HFF-Myc (cell line): Measurements from ENCODE around the gene GPR15.

Experiments
- DNase-seq: peaks from one replicate; pipeline ENCODE4 v3.0.0-alpha.2; 2011; ENCODE audit warnings: low read depth; ENCODE audit errors: extremely low read depth
- H3K4me3 ChIP-seq: replicated peaks from 2 replicates; pipeline ENCODE4 v1.5.1; 2011; ENCODE audit warnings: low read depth, mild to moderate bottlenecking, control low read depth, low read length
- TF ChIP-seq, protein P1 (sequence below): IDR thresholded peaks from 2 replicates; pipeline ENCODE4 v1.5.1; 2012; ENCODE audit warnings: mild to moderate bottlenecking, low read depth, low read length, control low read depth; ENCODE audit errors: missing control alignments

GPR15 gene

DNA sequence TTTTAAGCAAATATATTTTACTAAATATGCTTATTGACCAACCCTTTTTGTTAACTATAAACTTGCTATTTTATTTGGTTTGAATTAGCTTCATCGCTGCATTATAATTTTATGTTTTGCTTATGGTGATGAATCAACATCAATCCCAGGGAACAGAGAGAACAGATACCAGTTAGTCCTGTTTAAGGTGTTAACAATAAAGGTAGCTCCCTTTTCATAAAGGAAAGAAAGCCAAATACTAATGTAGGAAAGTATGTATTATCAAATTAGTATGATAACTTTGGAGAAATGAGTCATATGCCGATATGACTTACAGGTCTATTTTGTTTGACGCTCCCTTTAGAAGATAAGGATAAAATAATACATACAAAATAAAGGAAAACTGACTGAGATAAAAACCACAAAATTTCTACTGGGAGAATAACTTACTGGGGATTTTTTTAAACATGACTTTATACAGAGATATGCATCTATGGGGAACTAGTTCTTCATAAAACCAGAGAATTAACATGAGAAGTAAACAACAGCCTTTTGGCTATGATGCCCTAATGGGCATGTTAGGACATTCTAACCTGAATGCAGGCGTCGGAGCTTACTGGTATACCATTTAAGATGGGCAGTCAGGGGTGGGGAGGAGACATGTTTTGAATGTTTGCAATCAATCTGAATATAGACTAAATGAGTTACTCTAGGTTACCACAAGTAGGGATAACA, 29.8 kb upstream of the GPR15 start:
- no peak for DNase-seq
- TF ChIP-seq, protein P1, sequence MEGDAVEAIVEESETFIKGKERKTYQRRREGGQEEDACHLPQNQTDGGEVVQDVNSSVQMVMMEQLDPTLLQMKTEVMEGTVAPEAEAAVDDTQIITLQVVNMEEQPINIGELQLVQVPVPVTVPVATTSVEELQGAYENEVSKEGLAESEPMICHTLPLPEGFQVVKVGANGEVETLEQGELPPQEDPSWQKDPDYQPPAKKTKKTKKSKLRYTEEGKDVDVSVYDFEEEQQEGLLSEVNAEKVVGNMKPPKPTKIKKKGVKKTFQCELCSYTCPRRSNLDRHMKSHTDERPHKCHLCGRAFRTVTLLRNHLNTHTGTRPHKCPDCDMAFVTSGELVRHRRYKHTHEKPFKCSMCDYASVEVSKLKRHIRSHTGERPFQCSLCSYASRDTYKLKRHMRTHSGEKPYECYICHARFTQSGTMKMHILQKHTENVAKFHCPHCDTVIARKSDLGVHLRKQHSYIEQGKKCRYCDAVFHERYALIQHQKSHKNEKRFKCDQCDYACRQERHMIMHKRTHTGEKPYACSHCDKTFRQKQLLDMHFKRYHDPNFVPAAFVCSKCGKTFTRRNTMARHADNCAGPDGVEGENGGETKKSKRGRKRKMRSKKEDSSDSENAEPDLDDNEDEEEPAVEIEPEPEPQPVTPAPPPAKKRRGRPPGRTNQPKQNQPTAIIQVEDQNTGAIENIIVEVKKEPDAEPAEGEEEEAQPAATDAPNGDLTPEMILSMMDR, result no peak
- no peak overlapping the region for H3K4me3 ChIP-seq

DNA sequence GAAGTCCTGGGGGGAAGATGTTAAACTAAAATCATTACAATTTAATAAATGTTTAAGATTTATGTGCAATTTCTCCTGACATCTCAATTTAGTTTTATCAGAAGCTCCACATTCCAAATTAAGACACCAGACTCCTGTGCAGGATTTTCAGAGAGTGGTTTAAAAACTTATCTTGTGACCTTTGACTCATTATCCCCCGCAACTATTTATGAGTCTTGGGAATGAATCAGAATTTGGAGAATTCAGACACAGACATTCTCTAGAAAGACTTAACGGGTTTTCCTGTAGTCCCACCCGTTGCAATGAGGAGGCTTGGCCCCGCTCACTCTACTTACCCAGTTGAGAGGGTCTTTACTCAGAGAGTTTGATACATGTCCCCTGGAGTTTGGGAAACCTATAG, 27.2 kb upstream of the GPR15 start:
- TF ChIP-seq, protein P1, result no peak
- H3K4me3 ChIP-seq, result no peak overlapping the region
- no peak for DNase-seq

DNA sequence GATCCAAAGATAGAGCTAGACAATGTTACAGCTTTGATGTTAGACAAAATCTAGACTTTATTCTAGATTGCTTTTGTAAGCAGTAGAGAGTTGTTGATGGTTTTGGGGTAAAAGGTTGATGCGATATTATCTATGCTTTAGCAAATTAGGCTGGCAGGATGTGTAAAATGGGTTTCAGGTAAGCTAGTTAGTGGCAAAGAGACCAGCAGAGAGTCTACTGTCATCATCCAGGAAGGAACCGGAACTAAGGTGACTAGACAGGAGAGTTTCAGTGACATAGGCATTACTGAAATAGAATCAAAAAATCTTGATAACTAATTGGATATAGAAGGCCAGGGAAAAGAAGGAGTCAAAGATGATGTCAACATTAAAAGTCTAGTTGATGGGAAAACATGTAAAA, 23.2 kb upstream of the GPR15 start:
- TF ChIP-seq, protein P1, result no peak
- H3K4me3 ChIP-seq, result no peak overlapping the region
- DNase-seq, result no peak

DNA sequence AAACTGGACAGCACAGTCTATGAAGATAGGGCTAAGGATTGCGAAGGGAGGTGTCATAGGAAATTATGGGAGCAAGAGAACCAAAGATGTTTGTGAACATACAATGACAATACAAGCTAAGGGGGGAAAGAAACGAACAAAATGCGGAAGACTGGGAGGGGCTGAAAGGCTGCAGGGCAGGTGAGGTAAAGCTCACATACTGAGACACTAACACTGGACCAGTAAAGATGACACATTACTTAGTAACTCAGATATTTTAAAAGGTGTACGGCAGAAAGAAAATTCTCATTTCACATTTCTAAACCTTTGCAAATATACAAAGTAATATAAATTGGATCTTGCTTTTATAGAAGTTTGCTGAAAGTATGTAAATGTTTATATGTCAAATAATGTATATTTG, 19.2 kb upstream of the GPR15 start:
- no peak for DNase-seq
- TF ChIP-seq, protein P1, result no peak
- H3K4me3 ChIP-seq, result no peak overlapping the region

DNA sequence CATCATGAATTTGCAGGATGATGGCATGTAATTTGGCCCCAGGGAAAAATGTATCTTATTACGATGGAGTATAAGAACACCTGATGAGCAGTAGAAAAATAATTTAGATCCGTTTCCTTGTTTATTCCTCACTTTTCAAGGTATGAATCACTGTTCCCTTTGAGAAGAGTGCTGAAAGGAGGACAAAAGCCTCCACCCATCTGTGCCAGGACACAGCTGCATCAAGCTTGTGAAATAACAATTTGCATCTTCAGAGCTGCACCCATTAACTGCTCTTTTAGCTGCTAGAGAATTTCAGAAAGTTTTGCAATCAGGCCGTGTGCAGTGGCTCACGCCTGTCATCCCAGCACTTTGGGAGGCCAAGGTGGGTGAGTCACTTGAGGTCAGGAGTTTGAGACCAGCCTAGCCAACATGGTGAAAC, 18.7 kb upstream of the GPR15 start:
- TF ChIP-seq, protein P1, result no peak
- no peak overlapping the region for H3K4me3 ChIP-seq
- no peak for DNase-seq

DNA sequence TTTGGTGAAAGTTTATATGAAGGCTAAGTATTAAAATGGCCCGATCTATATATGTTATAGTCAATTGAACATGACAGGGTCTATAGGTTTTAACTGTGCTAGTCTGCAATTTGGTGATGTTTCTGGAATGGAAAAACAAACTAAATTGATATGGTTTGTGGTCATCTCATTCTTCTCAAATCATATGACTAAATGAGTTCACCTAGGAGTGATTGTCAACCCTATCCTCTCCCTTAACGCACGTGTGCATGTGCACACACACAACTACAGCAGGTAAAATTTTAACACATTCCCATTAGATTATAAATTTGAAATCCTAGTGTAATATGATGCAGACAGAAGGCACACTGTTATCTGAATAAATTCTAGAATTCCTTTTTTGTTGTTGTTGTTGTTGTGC, 18.0 kb upstream of the GPR15 start:
- H3K4me3 ChIP-seq, result no peak overlapping the region
- TF ChIP-seq, protein P1, result no peak
- no peak for DNase-seq

DNA sequence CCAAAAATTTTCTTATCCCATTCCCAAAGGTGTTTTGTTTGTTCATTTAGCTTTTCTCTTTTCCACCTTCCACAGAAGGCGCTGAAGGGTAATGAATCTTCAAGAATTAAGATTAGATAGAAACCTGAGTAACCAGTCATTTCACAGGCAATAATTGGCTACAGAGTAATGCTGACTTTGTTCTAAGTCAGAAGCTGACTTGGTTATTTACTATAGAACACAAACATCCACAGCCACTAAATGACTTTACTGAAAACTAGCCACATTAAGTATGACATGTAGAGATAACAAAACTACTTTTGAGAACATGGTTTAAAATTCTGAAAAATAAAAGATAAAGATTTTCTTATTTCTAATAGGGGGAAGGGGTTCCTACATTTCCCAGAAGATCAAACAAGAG, 16.8 kb upstream of the GPR15 start:
- DNase-seq, result no peak
- TF ChIP-seq, protein P1, result no peak

More for the DNA sequence above, 16.8 kb upstream of the GPR15 start:
- H3K4me3 ChIP-seq, result no peak overlapping the region
